ENCODE results near the gene LUC7L3.

GRCh38 chr17:50683434-50684287, 35.7 kb upstream of the LUC7L3 start:
- TF ChIP-seq POLR2A (IDR thresholded peaks at IDR 0.05; ENCODE audit: extremely low read depth, insufficient read length), result no peak
- TF ChIP-seq CTCF (IDR thresholded peaks at IDR 0.05; ENCODE audit: low read depth, low read length), result no peak

Measured in NB4 (cell line).